ENCODE measurements around the gene FOCAD. TPM values are rescaled to one million over a fixed set of nuclear protein-coding genes. Genes with fewer than 3 reads are reported as not detected.

Gene FOCAD
- total RNA-seq, 4 donors from 2014 or later, result 24.0 to 64.5 (median 33.1) TPM

DNA sequence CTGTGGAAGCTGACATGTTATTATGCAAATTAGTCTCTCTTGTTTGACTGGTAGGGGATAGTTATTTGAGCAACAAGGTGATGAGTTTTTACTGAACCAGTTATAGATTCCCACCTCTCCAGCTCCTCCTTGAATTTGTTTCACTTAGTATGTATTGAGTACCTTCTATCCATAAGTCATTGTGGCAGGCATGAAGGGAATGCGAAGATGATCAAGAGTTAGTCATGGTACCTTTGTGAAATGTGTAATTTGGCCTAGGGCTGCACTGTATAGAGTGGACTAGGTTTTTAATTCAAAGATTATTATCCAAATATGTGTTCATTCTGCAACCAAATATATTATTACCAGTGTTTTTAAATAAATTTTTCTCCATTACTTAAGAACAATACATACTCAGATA, 237.3 kb downstream of the FOCAD start:
- WGBS, result 38% methylated on average over 1 of the region's 1 CpG
- no peak for TF ChIP-seq POLR2A (IDR thresholded peaks at IDR 0.05)
- no peak for TF ChIP-seq EP300 (IDR thresholded peaks at IDR 0.05)
- TF ChIP-seq, protein P1, sequence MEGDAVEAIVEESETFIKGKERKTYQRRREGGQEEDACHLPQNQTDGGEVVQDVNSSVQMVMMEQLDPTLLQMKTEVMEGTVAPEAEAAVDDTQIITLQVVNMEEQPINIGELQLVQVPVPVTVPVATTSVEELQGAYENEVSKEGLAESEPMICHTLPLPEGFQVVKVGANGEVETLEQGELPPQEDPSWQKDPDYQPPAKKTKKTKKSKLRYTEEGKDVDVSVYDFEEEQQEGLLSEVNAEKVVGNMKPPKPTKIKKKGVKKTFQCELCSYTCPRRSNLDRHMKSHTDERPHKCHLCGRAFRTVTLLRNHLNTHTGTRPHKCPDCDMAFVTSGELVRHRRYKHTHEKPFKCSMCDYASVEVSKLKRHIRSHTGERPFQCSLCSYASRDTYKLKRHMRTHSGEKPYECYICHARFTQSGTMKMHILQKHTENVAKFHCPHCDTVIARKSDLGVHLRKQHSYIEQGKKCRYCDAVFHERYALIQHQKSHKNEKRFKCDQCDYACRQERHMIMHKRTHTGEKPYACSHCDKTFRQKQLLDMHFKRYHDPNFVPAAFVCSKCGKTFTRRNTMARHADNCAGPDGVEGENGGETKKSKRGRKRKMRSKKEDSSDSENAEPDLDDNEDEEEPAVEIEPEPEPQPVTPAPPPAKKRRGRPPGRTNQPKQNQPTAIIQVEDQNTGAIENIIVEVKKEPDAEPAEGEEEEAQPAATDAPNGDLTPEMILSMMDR (IDR thresholded peaks at IDR 0.05), result no peak
- no peak for TF ChIP-seq POLR2AphosphoS5 (IDR thresholded peaks at IDR 0.05)
- no peaks in the 10 kb centered on the region for H3K27me3 ChIP-seq

GRCh38 chr9:20925256-20926045, 241.4 kb downstream of the FOCAD start:
- H3K4me3 ChIP-seq, result no peak overlapping the region
- H3K27me3 ChIP-seq, result no peaks in the 10 kb centered on the region
- TF ChIP-seq POLR2AphosphoS5 (IDR thresholded peaks at IDR 0.05) (no peak), EP300 (IDR thresholded peaks at IDR 0.05) (no peak), POLR2A (IDR thresholded peaks at IDR 0.05) (no peak)
- TF ChIP-seq, protein P1 (IDR thresholded peaks at IDR 0.05), result no peak
- no peaks in the 10 kb centered on the region for H3K9me3 ChIP-seq
- no peaks in the 10 kb centered on the region for H3K36me3 ChIP-seq
- no peaks in the 10 kb centered on the region for H3K4me1 ChIP-seq
- DNase-seq (ENCODE audit: low spot score in 2 of 2), result no peak
- H3K27ac ChIP-seq, result no peak overlapping the region
- WGBS, result 91% methylated on average over 1 of the region's 1 CpG

More for the DNA sequence above, 237.3 kb downstream of the FOCAD start:
- no peak for DNase-seq (ENCODE audit: low spot score in 2 of 2)
- peaks cover 8% of the 10 kb centered on the region for H3K36me3 ChIP-seq
- H3K4me1 ChIP-seq, result no peaks in the 10 kb centered on the region
- H3K9me3 ChIP-seq, result no peaks in the 10 kb centered on the region
- no peak overlapping the region for H3K4me3 ChIP-seq
- H3K27ac ChIP-seq, result no peak overlapping the region

DNA sequence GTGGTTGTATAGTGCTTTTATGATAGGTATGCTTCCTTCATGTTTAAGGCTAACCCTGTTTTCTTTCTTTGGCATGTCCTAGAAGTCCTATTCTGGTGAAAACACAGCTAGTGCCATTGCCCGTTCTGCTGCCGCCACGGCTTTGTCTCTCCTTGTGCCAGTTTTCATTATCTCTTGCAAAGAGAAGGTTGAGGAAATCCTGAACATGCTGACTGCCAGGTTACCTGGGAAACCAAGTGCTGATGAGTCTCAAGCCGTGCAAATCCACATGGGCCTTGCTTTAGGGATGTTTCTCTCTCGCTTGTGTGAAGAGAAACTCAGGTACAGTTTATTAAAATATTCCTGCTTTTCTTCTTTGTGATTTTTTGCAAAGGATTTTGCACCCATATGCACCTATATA, 245.2 kb downstream of the FOCAD start:
- WGBS, result 75% methylated on average over 5 of the region's 5 CpGs
- H3K4me1 ChIP-seq, result no peaks in the 10 kb centered on the region
- peaks cover under 1% of the 10 kb centered on the region for H3K36me3 ChIP-seq
- no peak overlapping the region for H3K4me3 ChIP-seq
- no peak for DNase-seq (ENCODE audit: low spot score in 2 of 2)
- H3K27me3 ChIP-seq, result no peaks in the 10 kb centered on the region
- no peaks in the 10 kb centered on the region for H3K9me3 ChIP-seq
- no peak overlapping the region for H3K27ac ChIP-seq
- no peak for TF ChIP-seq POLR2AphosphoS5 (IDR thresholded peaks at IDR 0.05)
- no peak for TF ChIP-seq POLR2A (IDR thresholded peaks at IDR 0.05)
- TF ChIP-seq, protein P1 (IDR thresholded peaks at IDR 0.05), result no peak
- TF ChIP-seq EP300 (IDR thresholded peaks at IDR 0.05), result no peak

DNA sequence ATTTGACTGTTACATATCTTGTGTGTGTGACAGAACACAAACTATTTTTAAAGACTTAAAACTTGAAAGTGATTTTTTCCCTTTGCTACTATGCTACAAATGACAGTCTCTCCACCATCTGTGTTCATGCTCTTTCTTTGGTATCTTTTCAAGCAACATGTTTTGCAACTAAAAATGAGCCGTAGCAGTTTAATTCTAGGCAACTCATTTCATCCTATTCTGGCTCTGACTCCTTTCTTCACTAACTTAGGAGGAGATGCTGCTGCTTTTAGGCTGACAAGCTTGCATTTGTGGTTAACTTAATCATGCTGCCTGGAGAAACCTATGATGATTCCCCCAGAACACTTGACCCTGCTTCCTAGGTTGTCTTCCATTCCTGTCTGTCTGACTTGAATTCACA, 246.8 kb downstream of the FOCAD start:
- Histone ChIP-seq H3K27ac (no peak overlapping the region), H3K27me3 (no peaks in the 10 kb centered on the region), H3K4me3 (no peak overlapping the region), H3K9me3 (no peaks in the 10 kb centered on the region), H3K36me3 (peaks cover 12% of the 10 kb centered on the region), H3K4me1 (no peaks in the 10 kb centered on the region)
- no peak for DNase-seq (ENCODE audit: low spot score in 2 of 2)
- WGBS, result 63% methylated on average over 1 of the region's 1 CpG
- TF ChIP-seq POLR2AphosphoS5 (IDR thresholded peaks at IDR 0.05) (no peak), EP300 (IDR thresholded peaks at IDR 0.05) (no peak), POLR2A (IDR thresholded peaks at IDR 0.05) (no peak)
- TF ChIP-seq, protein P1 (IDR thresholded peaks at IDR 0.05), result no peak

GRCh38 chr9:20940447-20941173, 256.6 kb downstream of the FOCAD start:
- H3K27ac ChIP-seq, result no peak overlapping the region
- H3K9me3 ChIP-seq, result no peaks in the 10 kb centered on the region
- no peak for DNase-seq (ENCODE audit: low spot score in 2 of 2)
- H3K4me1 ChIP-seq, result peaks cover 6% of the 10 kb centered on the region
- H3K27me3 ChIP-seq, result no peaks in the 10 kb centered on the region
- no peaks in the 10 kb centered on the region for H3K36me3 ChIP-seq
- H3K4me3 ChIP-seq, result no peak overlapping the region
- WGBS, result 59% methylated on average over 3 of the region's 3 CpGs
- no peak for TF ChIP-seq POLR2A (IDR thresholded peaks at IDR 0.05)
- no peak for TF ChIP-seq EP300 (IDR thresholded peaks at IDR 0.05)
- TF ChIP-seq, protein P1 (IDR thresholded peaks at IDR 0.05), result no peak
- no peak for TF ChIP-seq POLR2AphosphoS5 (IDR thresholded peaks at IDR 0.05)
